Endothelial cell of umbilical vein (primary cell): ENCODE measurements around the gene HOXA4. TPM values are rescaled to one million over a fixed set of nuclear protein-coding genes. Genes with fewer than 3 reads are reported as not detected.

Source experiments
- BruUV-seq: library from RNA; stranded (reverse); fragments of 400-500 nt; replicated peaks from 2 replicates; lab custom pipeline; 2021; lab: Mats Ljungman, UMichigan
- CTCF ChIA-PET: fragments of 300-600, 350-600 bp; sonication (Branson Sonifier 250); formaldehyde crosslinking; loops from one replicate; lab custom pipeline; 2021; ENCODE audit warnings: antibody characterized with exemption, inconsistent platforms; lab: Charles Lee
- POLR2A ChIA-PET: fragments of 300-600, 350-600 bp; sonication (Branson Sonifier 250); formaldehyde crosslinking; loops from one replicate; lab custom pipeline; 2021; ENCODE audit warnings: antibody characterized with exemption, inconsistent platforms; lab: Charles Lee
- DNase-seq: peaks from one replicate; pipeline ENCODE4 v3.0.0-alpha.2; 2011; ENCODE audit warnings: low read depth, low spot score
- FAIRE-seq: peaks from 2 replicates; lab custom pipeline; 2011; peaks lifted over from hg19 to GRCh38; lab: Jason Lieb, UNC
- H2AFZ ChIP-seq: 2 replicates; pipeline ENCODE4 v1.6.0; 2012; ENCODE audit warnings: low read depth, low read length, control low read depth, inconsistent platforms
- H3K27ac ChIP-seq: 2 replicates; pipeline ENCODE4 v1.5.1; 2011; ENCODE audit warnings: low read depth, mild to moderate bottlenecking, control low read depth, low read length, moderate library complexity; ENCODE audit not compliant: insufficient read depth
- H3K27me3 ChIP-seq, 2 experiments: 2 replicates each; pipeline versions ENCODE4 v1.6.0 to v1.6.1; 2011; ENCODE audit warnings: low read length in 2 of 2, mixed read lengths in 1 of 2; ENCODE audit not compliant: control insufficient read depth in 2 of 2, insufficient read depth in 2 of 2
- H3K36me3 ChIP-seq, 2 experiments: 2 replicates in 1 of 2; 3 replicates in 1 of 2; pipeline ENCODE4 v1.5.1; 2011; ENCODE audit warnings: low read length in 2 of 2, mild to moderate bottlenecking in 1 of 2, moderate library complexity in 1 of 2; ENCODE audit not compliant: control insufficient read depth in 2 of 2, insufficient read depth in 2 of 2; ENCODE audit errors: extremely low read depth in 1 of 2
- H3K4me1 ChIP-seq: 3 replicates; pipeline ENCODE4 v1.5.1; 2011; ENCODE audit warnings: mild to moderate bottlenecking, low read length; ENCODE audit not compliant: control insufficient read depth, insufficient read depth; ENCODE audit errors: extremely low read depth
- H3K4me2 ChIP-seq: 2 replicates; pipeline ENCODE4 v1.6.1; 2011; ENCODE audit warnings: low read length, control low read depth, mixed read lengths; ENCODE audit not compliant: insufficient read depth
- H3K4me3 ChIP-seq, 3 experiments: fragments of 200-600 bp in 1 of 3; sonication (generic), shearing (Covaris generic) in 1 of 3; replicated peaks in 1 of 3; 2 replicates each; pipeline ENCODE4 v1.5.1; 2011 to 2016; ENCODE audit warnings: control low read depth in 3 of 3, low read length in 3 of 3, mild to moderate bottlenecking in 2 of 3, inconsistent platforms in 1 of 3, low read depth in 1 of 3, moderate library complexity in 1 of 3; ENCODE audit not compliant: insufficient read depth in 1 of 3
- H3K79me2 ChIP-seq: 2 replicates; pipeline ENCODE4 v1.6.0; 2012; ENCODE audit warnings: low read length, inconsistent platforms; ENCODE audit not compliant: control insufficient read depth, insufficient read depth
- H3K9ac ChIP-seq: replicated peaks from 2 replicates; pipeline ENCODE3; 2011; ENCODE audit warnings: low read length, control low read depth; ENCODE audit not compliant: insufficient read depth; ENCODE audit errors: extremely low read depth
- H3K9me1 ChIP-seq: replicated peaks from 3 replicates; pipeline ENCODE4 v1.6.0; 2011; ENCODE audit warnings: mild to moderate bottlenecking, low read length; ENCODE audit not compliant: control insufficient read depth, insufficient read depth; ENCODE audit errors: extremely low read depth
- H3K9me3 ChIP-seq: replicated peaks from 2 replicates; pipeline ENCODE4 v1.5.1; 2012; ENCODE audit warnings: low read length, inconsistent platforms; ENCODE audit not compliant: control insufficient read depth, insufficient read depth
- H4K20me1 ChIP-seq: replicated peaks from 2 replicates; pipeline ENCODE3; 2011; ENCODE audit warnings: mild to moderate bottlenecking, low read length; ENCODE audit not compliant: control insufficient read depth, insufficient read depth; ENCODE audit errors: extremely low read depth
- CTCF ChIP-seq, 2 donors: IDR thresholded peaks; 1 replicate in 1 of 2; 2 replicates in 1 of 2; pipeline ENCODE4 v1.5.1; 2011; ENCODE audit warnings: low read length in 2 of 2, mild to moderate bottlenecking in 2 of 2, moderate library complexity in 2 of 2, control low read depth in 1 of 2, inconsistent platforms in 1 of 2, low read depth in 1 of 2; ENCODE audit not compliant: insufficient read depth in 1 of 2; ENCODE audit errors: extremely low read depth in 1 of 2
- FOS ChIP-seq: IDR thresholded peaks from 2 replicates; pipeline ENCODE4 v1.6.1; 2011; ENCODE audit warnings: mild to moderate bottlenecking, low read length, moderate library complexity, borderline replicate concordance; ENCODE audit not compliant: insufficient read depth
- MYC ChIP-seq: IDR thresholded peaks from one replicate; pipeline ENCODE4 v1.6.1; 2011; ENCODE audit warnings: mild to moderate bottlenecking, low read depth, low read length
- POLR2A ChIP-seq: IDR thresholded peaks from 2 replicates; pipeline ENCODE4 v1.6.1; 2012; ENCODE audit warnings: low read depth, mild to moderate bottlenecking, control low read depth, low read length
- POLR2AphosphoS5 ChIP-seq: IDR thresholded peaks from 2 replicates; pipeline ENCODE4 v1.6.1; 2012; ENCODE audit warnings: low read depth, mild to moderate bottlenecking, control low read depth, low read length, moderate library complexity; ENCODE audit not compliant: insufficient read depth
- dilution Hi-C: fragments of 300-500 bp; cut with MboI; formaldehyde crosslinking; loops from one replicate; pipeline ENCODE4 v1.15.0; 2019; ENCODE audit warnings: low sequenced_read_pairs; ENCODE audit not compliant: extremely low pct_ligation_motif_present
- intact Hi-C: fragments of 100-400 bp; cut with micrococcal nuclease; formaldehyde crosslinking; loops from one replicate; pipeline ENCODE4 v1.10.0; 2022
- polyA plus RNA-seq, 4 experiments: library from polyadenylated mRNA; depleted of rRNA in 3 of 4; stranded (reverse) in 3 of 4; unstranded in 1 of 4; fragments of >200 nt; gene quantifications; 2 replicates each; pipeline versions ENCODE4 v1.2.1 to v1.2.3, GENCODE V29; 2011 to 2012; ENCODE audit warnings: missing spikeins in 1 of 4
- total RNA-seq: library from RNA; stranded (reverse); gene quantifications from 2 replicates; pipeline ENCODE4 v1.2.3, GENCODE V29; 2021

Gene HOXA4
- total and polyA plus RNA-seq, 2 donors (not counting 3 experiments of a cell fraction or from before 2014, with no cell fraction given) = 4.9 to 8.1 TPM

GRCh38 chr7:27151931-27152815 is 21.6 kb upstream of the HOXA4 start, which contains the start of gene HOXA3:
HOXA3 (minus strand) TSS chr7:27152583; CDS start chr7:27110640, 41,943 bp downstream.
- H4K20me1 ChIP-seq = no peaks in the 10 kb centered on the region
- TSS peak; percentile 35 for BruUV-seq
- no peaks in the 10 kb centered on the region for H3K9me1 ChIP-seq
- H3K9ac ChIP-seq = peak within 1 kb of the TSS; percentile 78
- DNase-seq (peak; percentile 94), FAIRE-seq (peak; percentile 88)
- peak; percentile 37 for TF ChIP-seq MYC
- TF ChIP-seq FOS = no peak
- TF ChIP-seq POLR2AphosphoS5 = peak; percentile 74
- peak; percentile 83 for TF ChIP-seq POLR2A
- no peak for TF ChIP-seq CTCF (IDR thresholded peaks at IDR 0.05; ENCODE audit: extremely low read depth in 1 of 2, insufficient read depth in 1 of 2, low read depth in 1 of 2, low read length in 2 of 2)
- H3K79me2 ChIP-seq = peaks cover 96% of the 10 kb centered on the region
- peak within 1 kb of the TSS; percentile 54 to 85 (median 55) for H3K4me3 ChIP-seq
- no peaks in the 10 kb centered on the region for H3K27me3 ChIP-seq
- CTCF ChIA-PET = interaction anchor here (0.9 to 5.6 kb wide), 13 partner anchors 7 to 783 kb away, joined by 3 to 83 read pairs (median 13); partner anchors contain the start of genes HOXA10, HOXA5 and HOXA9
- peak within 1 kb of the TSS; percentile 96 for H3K27ac ChIP-seq
- H3K36me3 ChIP-seq = no peaks in the 10 kb centered on the region
- H3K9me3 ChIP-seq = no peaks in the 10 kb centered on the region
- POLR2A ChIA-PET = interaction anchor here (0.7 to 2.6 kb wide), 8 partner anchors 10 to 462 kb away, joined by 3 to 15 read pairs (median 6); partner anchors contain the start of gene HOXA9
- peaks cover 65% of the 10 kb centered on the region for H3K4me1 ChIP-seq
- intact Hi-C loops (loop anchor here (1.0 to 2.0 kb wide), 2 partner anchors 7 to 13 kb away; partner anchors contain the start of gene HOXA9), dilution Hi-C loops (loop anchor here (25.0 kb wide), 1 partner anchor 965 kb away; no protein-coding TSS in a partner anchor)
- no peak within 1 kb of the TSS for H2AFZ ChIP-seq
- H3K4me2 ChIP-seq = peak within 1 kb of the TSS; percentile 92
